HG02759 (cell line): Measurements from ENCODE around the gene FOCAD.

Experiments used
- ATAC-seq: cut with Tn5 transposase; IDR thresholded peaks from one replicate; pipeline ENCODE4 v1.9.1; 2021; ENCODE audit warnings: mild to moderate bottlenecking, moderate library complexity; ENCODE audit not compliant: unreplicated experiment

The FOCAD gene

DNA sequence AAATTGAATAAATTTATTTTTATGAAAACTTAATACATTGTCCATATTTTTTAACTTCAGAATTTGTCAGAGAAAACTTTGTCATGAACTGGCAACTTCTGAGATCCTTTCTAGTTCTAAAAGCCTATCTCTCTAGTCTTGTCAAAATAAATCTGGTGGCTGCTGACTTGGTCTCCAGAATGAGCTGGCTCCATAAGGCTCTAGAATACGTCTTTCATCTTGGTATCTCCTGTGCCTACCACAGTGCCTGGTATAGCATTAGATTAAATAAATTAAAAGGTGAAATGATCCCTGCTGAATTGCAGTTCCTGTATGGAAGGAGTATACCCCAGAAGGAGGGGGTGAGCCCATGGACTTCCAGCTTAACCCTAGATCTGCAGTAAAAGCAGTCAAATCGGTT, 2.6 kb upstream of the FOCAD start:
- ATAC-seq: no peak

DNA sequence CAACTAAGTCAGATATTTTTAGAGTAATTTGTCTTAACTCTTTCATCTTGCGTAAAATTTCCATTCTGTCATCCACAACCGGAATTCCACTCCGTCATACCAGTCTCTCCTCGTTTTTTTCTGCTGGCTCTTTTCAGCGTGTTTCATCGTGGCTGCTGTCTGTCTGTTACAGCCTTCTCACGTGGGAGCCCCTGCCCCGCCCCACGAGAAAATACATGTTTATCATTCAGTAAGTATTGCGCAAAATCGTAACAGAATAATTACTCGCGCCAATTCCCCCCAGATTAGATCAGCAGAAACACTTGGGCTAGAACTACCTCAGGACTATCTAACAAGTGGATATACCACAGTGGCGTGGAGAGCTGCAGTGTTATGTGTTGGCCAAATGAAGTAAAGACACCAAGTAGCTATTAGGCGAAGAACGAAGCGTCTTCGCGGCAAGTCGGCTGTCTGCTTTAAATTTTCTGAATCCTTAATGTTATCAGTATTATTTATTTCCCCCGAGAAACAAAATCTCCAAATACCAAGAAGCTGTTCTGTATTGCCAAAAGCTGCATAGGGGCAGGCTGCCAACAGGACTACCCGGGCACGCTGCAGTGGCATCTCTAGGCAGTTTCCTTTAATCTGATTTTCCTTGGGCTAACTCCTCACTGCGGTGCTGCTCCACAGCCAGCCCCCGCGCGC, 566 bp upstream of the FOCAD start:
- ATAC-seq: peak; percentile 4

DNA sequence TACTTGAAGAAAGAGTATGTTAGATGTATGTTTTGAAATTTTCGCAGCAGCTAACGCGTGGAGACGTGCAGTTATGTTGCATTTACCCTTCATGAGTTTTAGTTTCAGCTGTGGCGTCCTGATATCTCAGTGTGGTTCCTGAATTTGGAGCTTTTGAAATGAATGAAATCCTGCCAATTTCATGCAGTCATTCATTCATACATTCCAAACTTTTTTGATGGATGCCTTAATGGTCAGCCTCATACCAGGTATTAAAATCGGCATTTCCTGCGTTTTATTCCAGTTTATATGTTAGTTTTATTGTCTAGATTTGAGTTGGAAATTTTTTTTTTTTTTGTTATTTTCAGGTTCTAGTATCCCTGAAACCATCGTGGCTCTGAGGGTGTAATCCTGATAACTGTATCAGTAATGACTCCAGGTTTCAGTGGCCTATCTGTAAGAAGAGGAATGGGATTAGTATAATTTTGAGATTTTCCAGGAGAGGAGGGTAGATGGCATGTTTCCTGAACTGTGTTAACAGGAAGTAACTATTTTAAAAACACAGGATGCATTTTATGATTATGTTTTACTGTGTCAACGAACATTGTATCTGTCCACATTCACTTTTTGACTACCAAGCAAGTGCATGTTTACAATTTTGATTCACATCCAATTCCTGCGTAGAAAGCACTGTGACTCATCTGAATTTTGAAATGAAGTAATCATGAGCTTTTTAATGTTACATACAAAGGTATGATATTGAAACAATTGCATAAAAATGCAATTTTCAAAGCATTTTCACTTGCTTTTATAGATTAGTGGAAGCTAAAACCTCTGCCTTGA, 1.0 kb downstream of the FOCAD start:
- no peak for ATAC-seq

DNA sequence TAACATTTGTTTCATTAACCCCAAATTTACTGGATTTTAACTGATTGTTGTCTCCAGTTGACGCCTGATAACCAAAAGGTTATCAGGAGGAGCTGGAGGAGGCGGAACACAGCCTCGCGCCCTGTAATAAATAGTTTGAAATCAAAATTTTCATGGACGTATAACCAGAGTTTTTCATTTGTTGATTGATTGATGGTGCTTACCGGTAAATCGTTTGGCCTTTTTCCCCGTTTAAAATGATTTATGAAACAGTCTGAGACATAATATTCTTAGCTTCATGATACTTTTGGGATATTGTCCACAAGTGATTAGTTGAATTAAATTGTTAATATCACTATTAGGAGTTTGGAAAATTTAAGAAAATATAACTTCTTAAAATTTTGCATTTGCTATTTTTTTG, 1.7 kb downstream of the FOCAD start:
- ATAC-seq: no peak

DNA sequence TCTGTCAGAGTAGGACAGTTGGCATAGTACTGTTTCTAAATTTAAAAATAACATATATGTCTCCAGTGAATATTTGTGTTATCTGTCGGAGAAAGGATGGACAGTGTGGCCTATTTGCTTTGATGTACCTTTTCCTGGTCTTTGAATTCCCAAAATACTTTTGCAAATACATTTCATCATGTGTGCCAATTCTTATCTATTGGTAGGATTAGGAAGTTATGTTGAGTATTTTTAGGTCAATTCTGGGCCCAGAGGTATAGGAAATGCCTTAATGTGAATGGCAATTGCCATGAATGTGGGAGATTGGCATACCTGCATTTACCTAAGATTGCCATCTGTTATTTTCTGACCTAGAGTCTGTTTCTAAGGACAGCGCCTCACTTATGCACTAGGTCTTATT, 5.8 kb downstream of the FOCAD start:
- no peak for ATAC-seq

DNA sequence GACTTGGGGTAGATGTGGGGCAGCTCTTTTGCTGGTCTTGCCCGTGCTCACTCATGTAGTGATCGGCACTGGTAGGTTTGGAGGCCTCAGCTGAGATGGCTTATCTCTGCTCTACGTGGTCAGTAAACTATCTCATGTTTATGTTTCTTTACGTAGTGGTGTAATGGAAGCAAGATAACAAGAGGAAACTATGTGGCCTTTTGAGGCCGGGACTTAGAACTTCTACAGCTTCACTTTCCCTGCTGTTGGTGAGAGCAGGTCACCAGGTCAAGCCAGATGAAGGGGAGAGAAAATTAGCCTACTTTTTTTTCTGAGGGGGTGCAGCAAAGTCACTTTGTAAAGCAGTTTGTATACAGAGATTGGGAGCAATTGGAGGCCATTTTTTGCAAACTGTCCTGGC, 8.5 kb downstream of the FOCAD start:
- ATAC-seq: no peak

DNA sequence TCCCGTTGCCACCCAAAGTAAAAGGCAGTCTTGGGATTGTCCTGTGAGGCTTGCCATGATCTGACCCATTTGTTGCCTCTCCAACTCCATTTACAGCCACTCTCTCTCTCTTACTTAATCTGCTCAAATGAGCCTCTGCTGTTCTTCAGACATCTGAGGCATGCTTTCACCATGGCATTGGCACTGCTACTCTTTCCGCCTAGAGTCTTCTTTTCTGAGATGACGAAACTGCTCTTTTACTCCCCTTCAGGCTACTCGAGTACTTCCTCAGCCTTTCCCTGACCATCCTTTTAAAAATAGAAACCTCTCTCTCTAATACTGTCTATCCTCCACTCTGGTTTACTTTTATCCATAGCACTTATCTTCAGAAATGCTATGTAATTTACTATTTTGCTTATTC, 9.0 kb downstream of the FOCAD start:
- no peak for ATAC-seq

DNA sequence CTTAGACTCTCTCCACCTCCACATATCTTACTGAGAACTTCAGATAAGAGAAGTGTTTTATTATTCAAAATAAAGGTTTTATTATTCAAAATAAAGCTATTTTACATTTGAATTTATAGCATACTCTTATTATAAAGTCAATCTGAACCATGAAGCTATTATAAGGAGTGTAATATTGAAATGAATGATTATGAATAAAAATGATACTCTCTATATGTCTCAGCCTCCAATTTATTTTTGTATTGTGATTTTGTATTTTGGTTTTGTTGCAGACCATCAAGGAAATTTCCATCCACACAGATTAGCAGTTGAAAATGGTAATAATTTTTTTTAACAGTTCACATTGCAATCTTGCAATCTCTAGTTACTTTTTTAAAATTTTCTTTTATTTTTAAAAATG, 10.2 kb downstream of the FOCAD start:
- no peak for ATAC-seq

DNA sequence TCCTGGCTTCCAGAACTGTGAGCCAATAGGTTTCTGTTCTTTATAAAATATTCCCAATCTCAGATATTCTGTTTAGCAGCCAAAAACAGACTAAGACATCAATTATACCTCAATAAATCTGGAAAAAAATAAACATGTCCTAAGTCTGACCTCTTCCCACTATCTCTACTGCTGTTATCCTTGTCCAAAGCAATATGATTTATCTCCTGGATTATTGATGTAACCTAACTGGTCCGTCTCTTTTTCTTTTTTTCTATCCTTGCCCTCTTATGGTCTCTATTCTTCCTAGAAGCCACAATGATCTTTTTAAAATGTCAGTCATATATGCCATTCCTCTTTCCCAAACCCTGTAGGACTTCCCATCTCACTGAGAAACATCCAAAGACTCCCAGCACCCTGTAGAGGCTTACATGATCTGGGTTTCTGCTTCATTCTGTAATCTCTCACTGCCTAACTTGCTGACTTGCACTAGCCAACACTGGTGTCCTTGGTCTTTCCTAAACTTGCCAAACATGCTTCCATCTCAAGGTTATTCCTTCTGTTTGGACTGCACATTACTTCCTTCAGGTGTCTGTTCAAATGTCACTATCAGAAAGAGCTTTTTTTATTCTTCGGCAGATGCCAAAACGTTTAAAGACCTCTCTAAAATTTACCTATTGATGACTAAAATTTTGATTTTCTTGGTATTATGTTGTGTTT, 13.1 kb downstream of the FOCAD start:
- ATAC-seq: no peak

DNA sequence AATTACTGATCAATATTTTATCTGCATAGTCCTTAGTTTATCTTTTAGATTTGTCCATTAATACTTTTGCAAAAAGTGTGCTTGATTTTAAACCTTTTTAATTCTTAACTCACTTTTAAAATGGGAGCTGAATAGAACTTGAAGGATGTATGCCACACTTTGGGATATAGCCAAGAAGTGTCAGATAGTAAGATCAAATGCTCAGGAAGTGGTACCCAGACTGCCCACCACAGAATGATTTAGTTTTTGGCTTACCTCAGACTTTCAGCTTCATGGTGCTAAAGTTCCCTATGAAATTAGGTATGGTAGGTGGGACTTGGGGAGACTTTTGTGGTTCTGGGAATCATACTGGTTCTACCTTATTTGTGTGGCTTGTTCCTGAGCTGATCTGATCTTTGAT, 14.7 kb downstream of the FOCAD start:
- ATAC-seq: no peak

DNA sequence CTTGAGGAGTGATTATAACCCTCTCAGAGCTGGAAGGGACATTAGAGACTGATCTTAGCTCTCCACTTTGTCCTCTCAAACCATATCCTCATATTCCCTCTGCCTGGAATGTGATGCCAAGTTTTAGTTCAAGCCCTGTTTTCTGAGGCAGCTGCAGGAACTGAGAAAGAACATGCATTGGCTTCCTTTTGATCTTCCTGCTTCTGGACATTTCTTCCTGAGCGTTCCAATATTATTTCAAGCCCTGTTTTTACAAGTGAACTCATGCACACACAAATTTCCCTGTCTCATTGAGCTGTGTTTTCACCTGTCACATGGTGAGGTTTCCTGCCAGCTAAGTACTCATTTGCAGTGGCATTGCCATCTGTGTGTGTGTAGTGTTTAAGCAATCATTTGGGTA, 17.0 kb downstream of the FOCAD start:
- no peak for ATAC-seq

DNA sequence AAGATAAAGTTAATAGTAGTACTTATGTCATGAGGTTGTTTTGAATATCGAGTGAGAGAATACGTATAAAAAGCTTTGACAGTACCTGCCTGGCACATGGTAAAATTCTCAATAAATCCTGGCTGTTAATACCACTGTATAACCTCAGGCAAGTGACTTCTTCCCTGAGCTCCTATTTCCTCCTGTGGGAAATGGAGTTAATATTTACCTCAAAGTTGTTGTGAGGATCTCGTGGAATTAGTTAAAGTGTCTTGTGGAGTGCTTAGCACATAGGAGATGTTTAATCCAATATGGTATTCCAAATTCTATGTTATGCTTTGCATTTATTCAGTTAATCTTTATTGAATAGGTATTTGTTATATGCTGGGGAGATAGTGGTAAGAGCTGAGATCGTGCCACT, 18.5 kb downstream of the FOCAD start:
- ATAC-seq: no peak

DNA sequence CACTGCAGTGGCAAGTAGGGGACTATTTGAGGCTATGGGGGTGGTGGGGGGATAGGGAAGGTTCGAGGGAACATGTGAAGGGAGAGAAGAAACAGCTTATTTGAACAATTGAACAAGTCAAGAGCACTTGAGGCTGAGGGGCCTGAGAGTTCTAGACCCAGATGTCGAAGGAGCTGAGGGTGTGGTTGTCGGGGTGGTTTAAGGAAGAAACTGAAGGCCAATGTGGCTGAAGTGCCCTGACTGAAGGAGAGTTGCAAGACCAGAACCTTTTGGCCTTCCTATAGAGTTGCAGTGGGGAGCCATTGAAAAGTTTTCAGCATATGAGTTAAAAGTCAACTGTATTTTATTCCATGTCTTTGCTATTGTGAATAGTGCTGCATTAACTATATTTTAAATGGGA, 19.1 kb downstream of the FOCAD start:
- no peak for ATAC-seq

DNA sequence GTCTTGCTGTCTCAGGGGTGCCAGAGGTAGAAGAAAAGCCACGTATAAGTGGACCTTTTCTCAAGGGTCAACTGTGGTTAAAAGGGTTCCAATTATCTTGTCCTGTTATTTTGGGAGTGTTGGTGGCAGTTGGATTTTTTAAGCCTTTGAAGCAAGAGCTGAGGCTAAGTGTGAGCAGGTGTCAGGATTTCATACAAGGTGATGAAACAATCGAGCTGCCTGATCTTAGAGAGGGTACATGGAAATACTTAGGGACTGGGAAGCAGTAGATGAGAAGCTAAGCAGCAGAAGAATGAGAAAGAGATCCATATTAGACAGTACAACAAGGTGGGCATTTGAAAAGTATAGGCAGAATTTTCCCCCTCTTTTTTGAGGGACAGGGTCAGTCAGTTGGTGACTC, 23.6 kb downstream of the FOCAD start:
- ATAC-seq: no peak

DNA sequence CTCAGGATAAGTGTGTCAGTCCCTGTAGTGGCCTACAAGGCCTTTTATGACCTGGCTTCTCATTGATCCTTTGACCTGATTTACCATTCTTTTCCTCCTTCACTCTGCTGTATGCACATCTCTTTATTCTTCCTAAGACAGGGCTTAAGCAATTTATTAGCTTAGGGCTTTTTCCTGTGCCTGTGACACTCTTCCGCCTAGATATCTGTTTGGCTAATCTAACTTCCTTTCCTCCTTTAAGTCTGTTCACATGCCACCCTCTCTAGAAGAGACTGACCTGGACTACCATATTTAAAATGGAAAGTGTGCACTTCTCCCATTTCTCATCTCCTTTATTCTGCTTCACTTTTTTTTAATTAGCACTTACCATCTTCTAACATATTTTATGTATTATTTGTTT, 29.1 kb downstream of the FOCAD start:
- no peak for ATAC-seq

DNA sequence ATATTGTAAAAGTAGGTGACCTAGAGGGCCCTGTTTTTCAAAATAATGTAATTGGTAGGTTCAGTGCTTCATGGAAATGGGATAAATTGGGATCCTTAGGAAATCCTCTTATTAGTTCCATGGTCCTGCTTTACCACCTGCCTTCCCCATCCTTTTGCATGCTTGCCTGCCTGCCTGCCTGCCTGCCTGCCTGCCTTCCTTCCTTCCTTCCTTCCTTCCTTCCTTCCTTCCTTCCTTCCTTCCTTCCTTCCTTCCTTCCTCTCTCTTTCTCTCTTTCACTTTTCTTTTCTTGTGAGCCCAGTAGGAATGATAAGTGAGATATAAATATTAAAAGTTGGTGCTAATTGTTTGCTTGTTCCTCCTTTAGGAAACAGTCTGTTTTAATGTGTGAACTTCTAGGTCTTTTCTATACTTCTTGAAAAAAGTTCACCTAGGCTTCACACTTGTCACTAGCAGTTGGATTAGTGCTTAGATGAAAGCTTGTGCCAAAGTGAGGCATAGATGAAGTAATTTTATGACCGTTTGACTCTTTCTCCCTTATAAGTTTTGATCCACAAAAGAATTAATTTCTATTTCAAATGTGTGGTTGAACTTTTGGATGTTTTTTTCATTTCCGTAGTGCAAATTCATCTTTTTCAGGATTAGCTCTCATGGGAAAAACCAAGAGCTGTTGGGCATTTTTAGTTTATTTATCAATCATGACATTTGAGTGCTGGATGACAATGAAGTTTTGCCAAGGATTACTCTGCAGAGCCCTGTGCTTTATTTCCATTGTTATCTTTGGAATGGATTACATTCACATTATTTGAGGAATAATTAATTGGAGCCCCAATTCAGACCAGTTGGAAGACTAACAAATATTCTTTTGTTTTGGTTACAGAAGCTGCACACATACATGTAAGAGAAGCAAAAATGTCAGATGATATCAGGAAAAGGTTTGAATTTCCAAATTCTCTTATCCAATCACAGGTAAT, 30.7 kb downstream of the FOCAD start:
- ATAC-seq: no peak

DNA sequence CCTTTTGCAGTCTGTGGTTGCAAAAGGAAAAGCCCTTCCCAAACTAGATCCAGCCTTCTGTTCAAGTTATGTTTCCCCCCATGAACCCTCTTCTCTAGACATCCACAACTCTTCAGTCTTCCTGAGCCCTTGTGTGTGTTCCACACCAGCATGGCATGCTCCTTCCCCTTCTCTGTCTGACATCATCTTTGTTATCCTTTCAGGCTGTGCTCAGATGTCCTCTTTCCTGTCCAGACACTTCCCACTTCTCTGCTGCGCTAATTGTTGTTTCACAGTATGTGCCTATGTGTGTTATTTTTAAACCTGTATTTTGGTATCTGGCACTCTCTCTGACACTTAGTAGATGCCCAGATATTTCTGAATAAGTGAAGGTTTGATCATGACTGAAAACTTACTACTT, 38.2 kb downstream of the FOCAD start:
- ATAC-seq: no peak

DNA sequence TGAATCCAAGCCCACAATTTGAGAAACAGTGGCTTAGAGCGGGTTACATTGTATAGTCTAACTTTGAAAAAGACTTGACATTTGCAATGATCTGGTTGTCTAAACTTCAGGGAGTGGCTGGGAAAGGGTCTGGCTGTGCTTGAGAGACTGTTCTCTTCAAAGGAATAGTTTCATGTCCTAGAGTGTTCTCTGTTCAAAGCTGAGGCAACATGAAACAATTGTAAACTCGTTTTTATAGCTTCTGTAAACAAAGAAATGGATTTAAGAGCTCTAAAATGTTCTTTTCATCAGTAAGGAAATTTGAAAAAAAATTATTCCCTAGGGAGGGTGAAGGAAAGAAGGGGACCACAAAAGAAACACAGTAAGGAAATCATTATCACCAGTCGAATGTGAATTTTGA, 41.6 kb downstream of the FOCAD start:
- no peak for ATAC-seq

DNA sequence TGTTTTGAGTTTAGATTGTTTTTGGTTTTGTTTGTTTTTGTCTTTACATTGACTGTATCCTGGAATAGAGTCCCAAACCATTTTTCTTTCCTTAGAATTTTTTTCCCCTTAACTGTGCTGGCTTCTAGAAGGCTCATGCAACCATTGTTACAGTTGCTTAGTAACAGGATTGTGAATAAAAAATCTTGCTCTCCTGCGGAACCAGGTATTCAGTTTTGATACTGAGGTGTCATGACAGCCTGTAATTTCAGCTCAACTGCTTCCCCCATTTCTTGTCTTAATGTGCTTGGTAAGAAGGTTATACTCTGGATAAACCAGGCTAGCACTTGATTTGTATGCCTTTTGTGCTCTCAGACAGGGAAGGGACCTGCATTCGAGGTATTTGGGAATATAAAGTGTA, 42.1 kb downstream of the FOCAD start:
- no peak for ATAC-seq

DNA sequence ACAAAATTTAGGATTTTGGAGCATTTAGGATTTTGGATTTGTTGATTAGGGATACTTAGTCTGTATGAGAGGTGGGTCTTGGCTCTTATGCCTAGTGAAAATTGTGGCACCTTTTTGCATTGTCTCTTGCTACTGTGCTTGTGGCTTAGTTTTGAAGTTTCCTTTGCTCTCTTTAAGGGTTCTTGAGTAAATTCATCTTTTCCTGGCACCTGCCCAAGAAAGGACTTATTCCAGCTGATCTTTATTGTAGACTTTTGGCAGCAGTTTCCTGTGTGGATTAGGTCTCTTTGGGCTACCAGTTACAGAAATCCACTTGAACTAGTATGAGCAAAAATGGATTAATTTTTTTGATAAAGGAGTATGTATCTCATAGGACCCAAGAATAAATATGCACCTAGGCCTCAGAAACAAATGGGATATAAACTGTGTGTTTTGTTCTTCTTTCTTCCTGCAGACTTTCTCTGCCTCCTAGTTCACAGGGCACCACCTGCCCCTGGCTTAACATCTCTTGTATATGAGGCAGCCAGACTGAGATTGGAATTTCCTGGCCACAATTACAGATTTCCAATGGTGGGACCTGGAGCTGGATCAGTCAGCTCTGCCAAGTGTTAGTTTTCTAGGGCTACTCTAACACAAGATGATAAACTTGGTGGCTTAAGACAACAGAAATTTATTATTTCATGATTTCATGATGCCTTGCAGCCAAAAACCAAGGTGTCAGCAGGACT, 44.6 kb downstream of the FOCAD start:
- ATAC-seq: no peak
